ENCODE data around the gene OXSR1. TPM values are rescaled to one million over a fixed set of nuclear protein-coding genes. Genes with fewer than 3 reads are reported as not detected.
"Not testable (repeated sequence)": the region's sequence is repeated elsewhere in the genome, so short reads cannot be mapped to it uniquely, and the experiment has no call there.

OXSR1 gene
- total and polyA plus RNA-seq, 7 donors = 26.4 to 60.1 (median 47.4) TPM

DNA sequence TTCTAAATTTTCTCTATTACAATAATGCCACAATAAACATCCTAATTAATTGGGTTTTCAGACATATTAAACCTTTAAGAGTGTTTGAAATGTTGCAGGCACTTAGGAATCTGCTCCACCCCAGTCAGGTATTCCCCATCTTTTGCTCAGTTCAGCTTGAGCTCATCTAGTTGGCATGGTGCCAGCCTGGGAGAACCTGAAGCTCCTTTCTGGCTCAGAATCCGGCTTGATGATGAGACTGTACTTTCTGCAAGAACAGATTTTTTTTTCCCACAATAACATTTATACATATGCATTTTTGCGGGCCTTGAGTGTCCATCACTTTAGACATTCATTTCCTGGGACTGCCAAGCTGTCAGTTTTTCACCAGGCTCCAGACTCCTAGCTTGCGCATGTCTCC, 7.7 kb upstream of the OXSR1 start:
- no peaks in the 10 kb centered on the region for H3K9me3 ChIP-seq
- 86 to 90% (median 88%) methylated on average over 3 of the region's 3 CpGs for WGBS, 3 donors
- no peaks in the 10 kb centered on the region for H3K27me3 ChIP-seq (ENCODE audit: insufficient read depth in 3 of 3, low read length in 2 of 3)
- ATAC-seq (no peak), DNase-seq (no peak)
- no peak overlapping the region for H3K27ac ChIP-seq
- no peaks in the 10 kb centered on the region for H3K36me3 ChIP-seq (ENCODE audit: insufficient read depth in 1 of 2, low read depth in 1 of 2)
- H3K4me3 ChIP-seq = no peak overlapping the region
- TF ChIP-seq CTCF (IDR thresholded peaks at IDR 0.05) = no peak
- intact Hi-C loops (cut with DNase I) = no loop called here
- no peaks in the 10 kb centered on the region for H3K4me1 ChIP-seq

GRCh38 chr3:38158472-38158871, 6.9 kb upstream of the OXSR1 start:
- no peak for ATAC-seq

GRCh38 chr3:38160704-38161103, 4.6 kb upstream of the OXSR1 start:
- not testable (repeated sequence) for H3K27me3 ChIP-seq (ENCODE audit: insufficient read depth in 3 of 3, low read length in 2 of 3); H3K27ac ChIP-seq; H3K9me3 ChIP-seq; ATAC-seq; H3K4me1 ChIP-seq; H3K36me3 ChIP-seq (ENCODE audit: insufficient read depth in 1 of 2, low read depth in 1 of 2); DNase-seq; H3K4me3 ChIP-seq
- intact Hi-C loops (cut with DNase I) = loop anchor here in 1 of 2 donors (10.0 kb wide), 1 partner anchor 1166 kb away; the partner anchor contains the start of genes EPM2AIP1 and MLH1
- 90 to 95% (median 95%) methylated on average over 11 of the region's 11 CpGs for WGBS, 3 donors

More at GRCh38 chr3:38158472-38158871, 6.9 kb upstream of the OXSR1 start:
- no peak overlapping the region for H3K4me3 ChIP-seq
- H3K4me1 ChIP-seq = no peaks in the 10 kb centered on the region
- H3K27me3 ChIP-seq (ENCODE audit: insufficient read depth in 3 of 3, low read length in 2 of 3) = no peaks in the 10 kb centered on the region
- DNase-seq = no peak
- H3K36me3 ChIP-seq (ENCODE audit: insufficient read depth in 1 of 2, low read depth in 1 of 2) = no peaks in the 10 kb centered on the region
- 76 to 81% (median 77%) methylated on average over 5 of the region's 5 CpGs for WGBS, 3 donors
- no peaks in the 10 kb centered on the region for H3K9me3 ChIP-seq
- intact Hi-C loops (cut with DNase I) = no loop called here
- H3K27ac ChIP-seq = no peak overlapping the region
- no peak for TF ChIP-seq CTCF (IDR thresholded peaks at IDR 0.05)

DNA sequence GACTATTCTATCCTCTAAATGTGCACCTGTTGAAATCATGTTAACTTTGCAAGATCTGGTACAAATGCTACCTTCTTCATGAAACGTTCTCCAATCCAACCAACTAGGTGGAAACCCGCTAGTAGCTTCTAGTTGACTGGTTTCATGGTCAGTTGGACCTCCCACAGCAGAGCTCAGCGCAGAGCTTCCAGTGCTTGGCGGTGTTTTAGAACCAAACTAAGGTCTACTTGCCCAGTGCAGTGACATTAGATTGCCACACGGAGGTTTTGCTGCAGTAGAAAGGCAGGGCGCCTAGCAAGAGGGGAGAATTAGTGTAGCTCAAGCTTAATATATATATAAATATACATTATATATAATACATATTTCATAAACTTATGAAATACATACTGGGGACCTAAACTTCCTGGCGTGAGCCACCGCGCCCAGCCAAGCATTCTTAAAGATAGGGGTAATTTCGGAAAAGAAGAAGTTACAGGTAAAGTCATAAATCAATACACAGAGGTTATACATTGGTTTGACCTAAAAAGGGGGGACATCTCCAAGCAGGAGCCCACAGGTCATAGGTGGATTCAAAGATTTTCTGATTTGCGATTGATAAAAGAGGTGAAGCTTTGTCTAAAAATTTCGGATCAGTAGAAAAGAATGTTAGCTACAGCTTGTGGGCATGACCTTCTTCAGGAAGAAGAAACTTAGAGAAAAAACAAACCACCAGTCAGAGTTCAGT, 2.1 kb upstream of the OXSR1 start:
- no peak for DNase-seq
- Histone ChIP-seq H3K36me3 (ENCODE audit: insufficient read depth in 1 of 2, low read depth in 1 of 2) (no peaks in the 10 kb centered on the region), H3K4me3 (no peak overlapping the region), H3K9me3 (no peaks in the 10 kb centered on the region), H3K4me1 (peaks cover 22% of the 10 kb centered on the region), H3K27ac (no peak overlapping the region), H3K27me3 (ENCODE audit: insufficient read depth in 3 of 3, low read length in 2 of 3) (no peaks in the 10 kb centered on the region)
- peak; percentile 10 for TF ChIP-seq CTCF (IDR thresholded peaks at IDR 0.05)
- intact Hi-C loops (cut with DNase I) = loop anchor here in 1 of 2 donors (10.0 kb wide), 1 partner anchor 1168 kb away; the partner anchor contains the start of genes EPM2AIP1 and MLH1
- 92 to 93% (median 92%) methylated on average over 12 of the region's 12 CpGs for WGBS, 3 donors
- ATAC-seq = no peak

GRCh38 chr3:38163841-38164642, 1.3 kb upstream of the OXSR1 start:
- H3K9me3 ChIP-seq = no peaks in the 10 kb centered on the region
- 68 to 73% (median 72%) methylated on average over 24 of the region's 24 CpGs for WGBS, 3 donors
- TF ChIP-seq CTCF (IDR thresholded peaks at IDR 0.05) = no peak
- no peaks in the 10 kb centered on the region for H3K27me3 ChIP-seq (ENCODE audit: insufficient read depth in 3 of 3, low read length in 2 of 3)
- intact Hi-C loops (cut with DNase I) = loop anchor here in 1 of 2 donors (10.0 kb wide), 1 partner anchor 1169 kb away; the partner anchor contains the start of genes EPM2AIP1 and MLH1
- peaks cover 29% of the 10 kb centered on the region for H3K4me1 ChIP-seq
- H3K36me3 ChIP-seq (ENCODE audit: insufficient read depth in 1 of 2, low read depth in 1 of 2) = no peaks in the 10 kb centered on the region
- H3K27ac ChIP-seq = peak overlapping the region; percentile 99
- DNase-seq = no peak
- H3K4me3 ChIP-seq = peak overlapping the region; percentile 92
- no peak for ATAC-seq

Data from psoas muscle (tissue), 8 donors.